Spleen (tissue), 11 donors: Measurements from ENCODE around the gene ANAPC7. TPM values are rescaled to one million over a fixed set of nuclear protein-coding genes. Genes with fewer than 3 reads are reported as not detected.
A peak's percentile ranks its signal among the peaks of the same experiment; 100 is the strongest.

ENCODE experiments used
- DNase-seq: peaks from one replicate; pipeline ENCODE4 v3.0.0-alpha.2; 2020
- H3K27ac ChIP-seq, 8 donors: fragments of 200-600 bp; sonication (generic) in 7 of 8; 1 replicate in 4 of 8; 2 replicates in 4 of 8; pipeline versions ENCODE4 v1.5.0 to v1.8.0; 2016 to 2021; ENCODE audit warnings: inconsistent platforms in 4 of 8, mild to moderate bottlenecking in 4 of 8, moderate library complexity in 1 of 8
- H3K27me3 ChIP-seq, 7 donors: fragments of 200-600 bp; sonication (generic) in 6 of 7; replicated peaks in 1 of 7; 1 replicate in 4 of 7; 2 replicates in 3 of 7; pipeline versions ENCODE4 v1.5.0 to v1.8.0; 2016 to 2021; ENCODE audit warnings: inconsistent platforms in 3 of 7, mild to moderate bottlenecking in 1 of 7
- H3K36me3 ChIP-seq, 6 donors: fragments of 200-600 bp; sonication (generic) in 5 of 6; 1 replicate in 4 of 6; 2 replicates in 2 of 6; pipeline versions ENCODE4 v1.5.0 to v1.8.0; 2016 to 2021; ENCODE audit warnings: inconsistent platforms in 2 of 6
- H3K4me1 ChIP-seq, 6 donors: fragments of 200-600 bp; sonication (generic) in 5 of 6; 1 replicate in 3 of 6; 2 replicates in 3 of 6; pipeline versions ENCODE4 v1.5.0 to v1.8.0; 2016 to 2021; ENCODE audit warnings: inconsistent platforms in 3 of 6
- H3K4me3 ChIP-seq, 8 donors: fragments of 200-600 bp; sonication (generic) in 7 of 8; 1 replicate in 4 of 8; 2 replicates in 4 of 8; pipeline versions ENCODE4 v1.5.0 to v1.8.0; 2016 to 2021; ENCODE audit warnings: inconsistent platforms in 4 of 8, mild to moderate bottlenecking in 4 of 8, moderate library complexity in 2 of 8
- H3K9me3 ChIP-seq, 8 donors: fragments of 200-600 bp; sonication (generic) in 7 of 8; 1 replicate in 4 of 8; 2 replicates in 4 of 8; pipeline versions ENCODE4 v1.5.0 to v1.8.0; 2016 to 2021; ENCODE audit warnings: inconsistent platforms in 4 of 8
- POLR2A ChIP-seq, 3 donors: fragments of 450-650 bp; IDR thresholded peaks; one replicate each; pipeline ENCODE4 v1.5.1; 2017; ENCODE audit warnings: antibody characterized with exemption in 3 of 3, mild to moderate bottlenecking in 1 of 3
- POLR2AphosphoS5 ChIP-seq, 3 donors: sonication (generic); formaldehyde crosslinking; IDR thresholded peaks; one replicate each; pipeline ENCODE4 v1.5.1; 2017; ENCODE audit warnings: antibody characterized with exemption in 3 of 3
- WGBS, 5 donors: extraction: QIAGEN DNeasy Blood & Tissue Kit in 3 of 5; methylation state at CpG; one replicate each; pipeline versions ENCODE4 v1.1.5 to v1.1.7; 2013 to 2018; 5-methylcytosine and 5-hydroxymethylcytosine counted together
- intact Hi-C: fragments of 100-400 bp; cut with DNase I; formaldehyde crosslinking; loops from one replicate; pipeline ENCODE4 v1.15.0; 2023; ENCODE audit warnings: low total_unique reads
- polyA plus RNA-seq, 3 donors: library from polyadenylated mRNA; stranded (reverse); fragments of 200-250 nt; gene quantifications; one replicate each; pipeline ENCODE4 v1.2.1, GENCODE V29; 2013
- total RNA-seq, 7 donors: library from RNA; depleted of rRNA in 3 of 7; stranded (reverse); fragments of >200 nt in 3 of 7; fragmentation: NEBNext Ultra II Directional in 4 of 7; extraction: Animal tissue kit (Norgen Biotek cat#: 25700) in 4 of 7; gene quantifications; one replicate each; pipeline versions ENCODE4 v1.1.0 to v1.2.1, GENCODE V29; 2016 to 2021
- TF ChIP-seq, protein P1 (sequence below), 11 experiments: fragments of 200-600 bp in 7 of 11; fragments of 450-650 bp in 4 of 11; sonication (generic) in 4 of 11; IDR thresholded peaks in 8 of 11; conservative IDR thresholded peaks in 3 of 11; 1 replicate in 7 of 11; 2 replicates in 4 of 11; pipeline versions ENCODE4 v1.4.0 to v1.8.0; 2016 to 2021; ENCODE audit warnings: antibody characterized with exemption in 11 of 11, inconsistent platforms in 4 of 11, mild to moderate bottlenecking in 1 of 11
- donor health status: healthy with polysubstance abuse.
- donor health status: DM: no; HTN: no; CAD: no; lungs with moderate emphysema.
- donor health status: DM: no; HTN: no; CAD: no.
- donor health status: Bipolar disorder and iron deficiency.
- donor health status: healthy.
- donor health status: DM: no; HTN: no; CAD: no.
- donor health status: DM: yes; HTN: yes; CAD: no.

Gene ANAPC7
- total and polyA plus RNA-seq, 10 donors, result 32.2 to 78.0 (median 50.3) TPM

DNA sequence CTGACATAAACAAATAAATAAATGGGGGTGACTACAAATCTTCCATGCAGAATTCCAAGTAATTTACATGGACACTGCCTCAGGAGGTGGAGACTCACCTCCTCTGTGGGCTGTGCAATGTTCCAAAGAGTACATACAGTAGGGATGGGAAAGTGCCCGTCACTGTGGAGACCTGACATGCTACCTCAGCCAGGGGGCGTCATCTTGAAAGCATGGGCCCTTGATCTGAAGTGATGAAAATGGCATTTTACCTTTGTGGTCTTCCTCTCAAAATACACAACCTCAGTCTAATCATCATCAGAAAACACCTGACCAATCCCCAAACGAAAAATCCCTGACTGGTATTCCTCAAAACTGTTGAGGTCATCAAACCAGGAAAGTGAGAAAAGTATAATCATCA lies 48.4 kb downstream of the ANAPC7 start:
- peaks cover 0 to 15% (median 2%) of the 10 kb centered on the region in 6 donors for H3K36me3 ChIP-seq
- 13 to 34% (median 21%) methylated on average over 3 of the region's 3 CpGs for WGBS, 5 donors
- no peaks in the 10 kb centered on the region for H3K27me3 ChIP-seq
- H3K27ac ChIP-seq, result no peak overlapping the region
- no peak for DNase-seq
- H3K9me3 ChIP-seq, result no peaks in the 10 kb centered on the region
- TF ChIP-seq POLR2A (IDR thresholded peaks at IDR 0.05), result no peak
- TF ChIP-seq, protein P1, sequence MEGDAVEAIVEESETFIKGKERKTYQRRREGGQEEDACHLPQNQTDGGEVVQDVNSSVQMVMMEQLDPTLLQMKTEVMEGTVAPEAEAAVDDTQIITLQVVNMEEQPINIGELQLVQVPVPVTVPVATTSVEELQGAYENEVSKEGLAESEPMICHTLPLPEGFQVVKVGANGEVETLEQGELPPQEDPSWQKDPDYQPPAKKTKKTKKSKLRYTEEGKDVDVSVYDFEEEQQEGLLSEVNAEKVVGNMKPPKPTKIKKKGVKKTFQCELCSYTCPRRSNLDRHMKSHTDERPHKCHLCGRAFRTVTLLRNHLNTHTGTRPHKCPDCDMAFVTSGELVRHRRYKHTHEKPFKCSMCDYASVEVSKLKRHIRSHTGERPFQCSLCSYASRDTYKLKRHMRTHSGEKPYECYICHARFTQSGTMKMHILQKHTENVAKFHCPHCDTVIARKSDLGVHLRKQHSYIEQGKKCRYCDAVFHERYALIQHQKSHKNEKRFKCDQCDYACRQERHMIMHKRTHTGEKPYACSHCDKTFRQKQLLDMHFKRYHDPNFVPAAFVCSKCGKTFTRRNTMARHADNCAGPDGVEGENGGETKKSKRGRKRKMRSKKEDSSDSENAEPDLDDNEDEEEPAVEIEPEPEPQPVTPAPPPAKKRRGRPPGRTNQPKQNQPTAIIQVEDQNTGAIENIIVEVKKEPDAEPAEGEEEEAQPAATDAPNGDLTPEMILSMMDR (IDR thresholded peaks at IDR 0.05 in 8 of 11, conservative IDR thresholded peaks at IDR 0.05 in 3 of 11), result peak in 8 of 11 experiments; percentile 12 to 57 (median 39)
- no peak overlapping the region for H3K4me3 ChIP-seq
- H3K4me1 ChIP-seq, result peaks cover 0 to 29% (median 14%) of the 10 kb centered on the region in 6 donors
- intact Hi-C loops, result no loop called here

DNA sequence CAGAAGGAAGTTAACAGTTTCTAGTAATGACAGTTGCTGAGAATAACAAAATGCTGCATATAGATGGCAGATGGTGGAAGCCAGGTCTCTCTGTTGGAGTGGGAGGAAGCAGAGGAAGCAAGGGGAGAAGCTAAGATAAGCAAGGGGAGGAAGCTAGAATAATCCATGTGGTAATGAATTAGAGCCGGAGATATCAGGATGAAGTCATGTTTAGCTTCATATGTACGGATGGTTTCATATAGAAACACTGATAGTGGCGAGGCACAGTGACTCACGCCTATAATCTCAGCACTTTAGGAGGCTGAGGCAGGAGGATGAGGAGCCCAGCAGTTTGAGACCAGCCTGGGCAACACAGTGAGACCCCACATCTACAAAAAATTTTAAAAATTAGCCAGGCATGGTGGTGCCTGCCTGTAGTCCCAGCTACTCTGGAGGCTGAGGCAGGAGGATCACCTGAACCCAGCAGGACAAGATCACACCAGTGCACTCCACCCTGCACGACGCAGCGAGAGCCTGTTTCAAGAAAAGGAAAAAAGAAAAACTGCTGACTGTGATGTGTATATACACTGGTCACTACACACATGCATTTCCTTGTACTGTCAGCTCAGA lies 49.2 kb downstream of the ANAPC7 start:
- Histone ChIP-seq H3K4me1 (peaks cover under 1 to 37% (median 21%) of the 10 kb centered on the region in 6 donors), H3K36me3 (peaks cover 0 to 20% (median 5%) of the 10 kb centered on the region in 6 donors), H3K27ac (peak overlapping the region in 2 of 8 donors; percentile 11 to 25), H3K27me3 (no peaks in the 10 kb centered on the region), H3K9me3 (no peaks in the 10 kb centered on the region), H3K4me3 (no peak overlapping the region)
- WGBS, 5 donors, result 18 to 37% (median 26%) methylated on average over 7 of the region's 7 CpGs
- DNase-seq, result no peak
- TF ChIP-seq, protein P1 (IDR thresholded peaks at IDR 0.05 in 8 of 11, conservative IDR thresholded peaks at IDR 0.05 in 3 of 11), result no peak
- no peak for TF ChIP-seq POLR2A (IDR thresholded peaks at IDR 0.05)
- peak in 1 of 3 donors; percentile 37 for TF ChIP-seq POLR2AphosphoS5 (IDR thresholded peaks at IDR 0.05)
- intact Hi-C loops, result no loop called here

DNA sequence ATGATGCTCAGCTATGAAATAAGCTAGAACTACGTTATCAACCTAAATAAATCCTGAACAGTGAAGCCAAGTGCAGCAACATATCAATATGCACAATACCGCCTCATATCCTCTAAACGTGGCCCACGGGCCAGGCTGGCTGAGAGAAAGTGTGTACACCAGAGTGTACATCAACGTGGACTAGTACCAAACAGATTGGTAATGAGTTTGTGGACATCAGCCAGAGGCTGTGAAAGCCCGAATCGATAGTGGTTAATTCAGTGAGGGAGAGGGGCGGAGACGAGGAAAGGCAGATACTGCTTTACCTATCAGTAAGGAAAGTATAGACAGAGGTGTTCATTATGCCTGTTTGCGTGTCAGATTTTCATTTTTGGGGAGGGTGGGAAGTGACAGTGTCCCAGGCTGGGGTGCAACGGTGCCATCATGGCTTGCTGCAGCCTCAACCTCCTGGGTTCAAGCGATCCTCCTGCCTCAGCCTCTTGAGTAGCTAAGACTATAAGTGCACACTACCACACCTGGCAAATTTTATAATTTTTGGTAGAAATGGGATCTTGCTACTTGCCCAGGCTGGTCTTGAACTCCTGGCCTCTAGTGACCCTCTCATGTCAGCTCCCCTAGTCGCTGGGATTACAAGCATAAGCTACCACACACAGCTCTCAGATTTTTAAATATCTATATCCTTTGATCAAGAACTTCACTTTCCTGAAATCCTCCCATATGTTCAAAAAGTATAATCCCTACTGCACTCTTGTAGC lies 50.1 kb downstream of the ANAPC7 start:
- intact Hi-C loops, result no loop called here
- Histone ChIP-seq H3K4me3 (no peak overlapping the region), H3K27me3 (no peaks in the 10 kb centered on the region), H3K9me3 (no peaks in the 10 kb centered on the region), H3K27ac (peak overlapping the region in 2 of 8 donors; percentile 11 to 25), H3K4me1 (peaks cover 4 to 46% (median 25%) of the 10 kb centered on the region in 6 donors), H3K36me3 (peaks cover 0 to 29% (median 13%) of the 10 kb centered on the region in 6 donors)
- 83 to 87% (median 85%) methylated on average over 13 of the region's 13 CpGs for WGBS, 5 donors
- TF ChIP-seq POLR2A (IDR thresholded peaks at IDR 0.05), result no peak
- TF ChIP-seq POLR2AphosphoS5 (IDR thresholded peaks at IDR 0.05), result no peak
- TF ChIP-seq, protein P1 (IDR thresholded peaks at IDR 0.05 in 8 of 11, conservative IDR thresholded peaks at IDR 0.05 in 3 of 11), result no peak
- no peak for DNase-seq

DNA sequence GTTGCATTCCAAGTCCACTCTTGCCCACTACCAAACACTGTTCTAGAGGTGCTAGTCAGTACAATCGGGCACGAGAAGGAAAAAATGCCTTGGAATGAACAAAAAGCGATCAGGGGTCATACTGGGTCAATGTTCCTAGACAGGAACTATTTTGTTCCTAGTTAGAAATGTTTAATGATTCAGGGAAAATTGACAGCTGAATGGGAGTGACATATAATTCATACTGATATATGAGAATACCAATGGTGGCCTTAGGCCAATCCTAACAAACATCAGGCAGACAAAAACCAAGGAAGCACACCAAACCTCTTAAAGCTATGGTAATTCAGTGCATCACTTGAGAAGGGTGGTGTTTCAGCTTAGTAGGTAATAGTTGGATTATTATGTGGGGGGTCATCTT lies 51.1 kb downstream of the ANAPC7 start:
- TF ChIP-seq POLR2AphosphoS5 (IDR thresholded peaks at IDR 0.05) (no peak), POLR2A (IDR thresholded peaks at IDR 0.05) (no peak)
- TF ChIP-seq, protein P1 (IDR thresholded peaks at IDR 0.05 in 8 of 11, conservative IDR thresholded peaks at IDR 0.05 in 3 of 11), result no peak
- no peaks in the 10 kb centered on the region for H3K27me3 ChIP-seq
- H3K4me3 ChIP-seq, result no peak overlapping the region
- WGBS, 5 donors, result 77 to 90% (median 83%) methylated on average over 3 of the region's 3 CpGs
- intact Hi-C loops, result no loop called here
- no peak for DNase-seq
- H3K36me3 ChIP-seq, result peaks cover 0 to 39% (median 23%) of the 10 kb centered on the region in 6 donors
- H3K9me3 ChIP-seq, result no peaks in the 10 kb centered on the region
- H3K4me1 ChIP-seq, result peaks cover 4 to 48% (median 26%) of the 10 kb centered on the region in 6 donors
- no peak overlapping the region for H3K27ac ChIP-seq
